A549 (cell line): ENCODE data around the gene COX19.

Experiments
- BHLHE40 ChIP-seq: IDR thresholded peaks from 2 replicates; pipeline ENCODE4 v1.6.1; 2012; ENCODE audit warnings: low read depth, low read length, inconsistent platforms
- KDM1A ChIP-seq: fragments of 200-600 bp; sonication (generic); IDR thresholded peaks from 2 replicates; pipeline ENCODE4 v1.6.1; 2016; ENCODE audit warnings: low read depth, mild to moderate bottlenecking
- KDM5A ChIP-seq: fragments of 200-600 bp; sonication (generic); IDR thresholded peaks from 2 replicates; pipeline ENCODE4 v1.6.1; 2016; ENCODE audit warnings: antibody characterized with exemption, mild to moderate bottlenecking
- MAZ ChIP-seq: fragments of 150-350 bp; IDR thresholded peaks from 2 replicates; pipeline ENCODE4 v1.6.1; 2014; ENCODE audit warnings: antibody characterized with exemption, low read depth, low read length, borderline replicate concordance
- POLR2A ChIP-seq: IDR thresholded peaks from 2 replicates; pipeline ENCODE4 v1.6.1; 2012; ENCODE audit warnings: mild to moderate bottlenecking, low read length
- RAD21 ChIP-seq, 2 experiments: fragments of >200 bp in 1 of 2; sonication (Bioruptor Twin) in 1 of 2; formaldehyde crosslinking in 1 of 2; IDR thresholded peaks in 1 of 2; conservative IDR thresholded peaks in 1 of 2; 2 replicates in 1 of 2; 3 replicates in 1 of 2; pipeline ENCODE4 v1.6.1; 2012 to 2018; ENCODE audit warnings: inconsistent platforms in 1 of 2
- TF ChIP-seq, protein P1 (sequence below): fragments of >200 bp; sonication (Bioruptor Twin); formaldehyde crosslinking; IDR thresholded peaks from 3 replicates; pipeline ENCODE4 v1.5.1; 2016
- TF ChIP-seq, protein P2 (sequence below): IDR thresholded peaks from 2 replicates; pipeline ENCODE4 v1.6.1; 2012

DNA sequence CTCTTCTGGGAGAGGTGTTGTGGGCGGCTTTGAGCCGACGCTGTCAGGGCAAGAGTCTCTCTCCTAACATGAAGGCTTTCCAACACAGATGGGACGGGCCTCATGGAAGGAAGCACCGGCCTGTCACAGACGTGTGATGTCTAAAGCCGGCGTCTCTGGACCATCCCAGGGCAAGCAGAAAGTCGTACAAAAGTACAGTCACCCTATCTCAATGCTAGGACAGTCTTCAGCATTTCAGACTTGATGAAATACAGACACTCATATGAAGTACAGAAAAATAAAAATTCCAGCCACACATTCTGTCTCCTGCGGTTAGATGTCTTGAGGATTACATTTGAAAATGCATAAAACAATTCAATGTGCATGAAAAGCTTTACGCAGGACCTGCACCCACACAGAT lies 38.2 kb upstream of the COX19 start:
- TF ChIP-seq MAZ: no peak
- TF ChIP-seq POLR2A: no peak
- TF ChIP-seq, protein P1, sequence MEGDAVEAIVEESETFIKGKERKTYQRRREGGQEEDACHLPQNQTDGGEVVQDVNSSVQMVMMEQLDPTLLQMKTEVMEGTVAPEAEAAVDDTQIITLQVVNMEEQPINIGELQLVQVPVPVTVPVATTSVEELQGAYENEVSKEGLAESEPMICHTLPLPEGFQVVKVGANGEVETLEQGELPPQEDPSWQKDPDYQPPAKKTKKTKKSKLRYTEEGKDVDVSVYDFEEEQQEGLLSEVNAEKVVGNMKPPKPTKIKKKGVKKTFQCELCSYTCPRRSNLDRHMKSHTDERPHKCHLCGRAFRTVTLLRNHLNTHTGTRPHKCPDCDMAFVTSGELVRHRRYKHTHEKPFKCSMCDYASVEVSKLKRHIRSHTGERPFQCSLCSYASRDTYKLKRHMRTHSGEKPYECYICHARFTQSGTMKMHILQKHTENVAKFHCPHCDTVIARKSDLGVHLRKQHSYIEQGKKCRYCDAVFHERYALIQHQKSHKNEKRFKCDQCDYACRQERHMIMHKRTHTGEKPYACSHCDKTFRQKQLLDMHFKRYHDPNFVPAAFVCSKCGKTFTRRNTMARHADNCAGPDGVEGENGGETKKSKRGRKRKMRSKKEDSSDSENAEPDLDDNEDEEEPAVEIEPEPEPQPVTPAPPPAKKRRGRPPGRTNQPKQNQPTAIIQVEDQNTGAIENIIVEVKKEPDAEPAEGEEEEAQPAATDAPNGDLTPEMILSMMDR: no peak
- no peak for TF ChIP-seq RAD21 (conservative IDR thresholded peaks at IDR 0.05 in 1 of 2, IDR thresholded peaks at IDR 0.05 in 1 of 2)
- TF ChIP-seq BHLHE40: no peak
- TF ChIP-seq KDM1A: no peak
- no peak for TF ChIP-seq KDM5A
- TF ChIP-seq, protein P2, sequence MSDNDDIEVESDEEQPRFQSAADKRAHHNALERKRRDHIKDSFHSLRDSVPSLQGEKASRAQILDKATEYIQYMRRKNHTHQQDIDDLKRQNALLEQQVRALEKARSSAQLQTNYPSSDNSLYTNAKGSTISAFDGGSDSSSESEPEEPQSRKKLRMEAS: no peak
